Stimulated activated CD4-positive, alpha-beta T cell treated with anti-CD3 and anti-CD28 coated beads, TNF-alpha, amount 100 ng/mL, for 1 hour (primary cell): Measurements from ENCODE around the gene KCTD7.
A peak's percentile ranks its signal among the peaks of the same experiment; 100 is the strongest.
"Not testable (repeated sequence)": the region's sequence is repeated elsewhere in the genome, so short reads cannot be mapped to it uniquely, and the experiment has no call there.

Source experiments
- DNase-seq, 3 donors: peaks; one replicate each; pipeline ENCODE4 v3.0.0-alpha.2; 2020; ENCODE audit warnings: low read depth in 3 of 3, low spot score in 1 of 3

KCTD7 gene

GRCh38 chr7:66628361-66629221 is at the start of gene KCTD7:
KCTD7 (plus strand) TSS chr7:66628881; CDS start chr7:66629065, 184 bp downstream.
- DNase-seq: peak; percentile 83 to 87 (median 84)

DNA sequence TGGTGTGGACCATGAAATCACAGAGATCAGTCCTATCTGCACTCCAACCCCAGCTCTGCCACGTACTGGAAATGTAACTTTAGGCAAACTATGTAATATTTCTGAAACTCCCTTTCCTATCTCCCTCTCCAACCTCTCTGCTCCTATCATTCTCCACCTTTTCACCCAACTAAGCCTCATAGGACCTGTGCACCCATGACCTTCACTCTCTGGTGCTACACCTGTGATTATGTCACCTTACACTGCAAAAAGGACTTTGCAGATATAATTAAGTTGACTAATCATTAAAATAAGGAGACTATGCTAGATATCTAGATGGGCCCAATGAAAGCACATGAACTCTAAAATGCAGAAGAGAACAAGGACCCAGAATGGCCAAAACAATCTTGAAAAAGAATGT is 48.3 kb upstream of the KCTD7 start:
- DNase-seq: not testable (repeated sequence)

- DNase-seq: not testable (repeated sequence)
Measured at GRCh38 chr7:66582816-66583489, 45.7 kb upstream of the KCTD7 start.

- DNase-seq: no peak
Measured at GRCh38 chr7:66583490-66584110, 45.1 kb upstream of the KCTD7 start.

- no peak for DNase-seq
Measured at GRCh38 chr7:66586181-66586580, 42.5 kb upstream of the KCTD7 start.

DNA sequence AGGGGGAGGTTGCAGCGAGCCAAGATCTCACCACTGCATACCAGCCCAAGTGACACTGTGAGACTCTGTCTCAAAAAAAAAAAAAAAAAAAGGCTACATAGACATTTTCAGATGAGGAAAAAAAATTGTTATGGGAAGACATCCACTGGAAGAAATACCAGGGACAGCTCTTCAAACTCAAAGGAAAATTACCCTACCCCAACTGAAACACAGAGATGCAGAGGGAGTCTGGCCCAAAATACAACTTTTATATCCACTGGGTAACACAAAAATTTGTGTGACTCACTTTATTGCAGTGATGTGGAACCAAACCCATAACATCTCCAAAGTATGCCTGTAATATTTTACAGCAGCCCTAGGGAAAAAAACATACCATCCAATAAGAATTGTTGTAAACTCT is 40.5 kb upstream of the KCTD7 start:
- DNase-seq: not testable (repeated sequence)

DNA sequence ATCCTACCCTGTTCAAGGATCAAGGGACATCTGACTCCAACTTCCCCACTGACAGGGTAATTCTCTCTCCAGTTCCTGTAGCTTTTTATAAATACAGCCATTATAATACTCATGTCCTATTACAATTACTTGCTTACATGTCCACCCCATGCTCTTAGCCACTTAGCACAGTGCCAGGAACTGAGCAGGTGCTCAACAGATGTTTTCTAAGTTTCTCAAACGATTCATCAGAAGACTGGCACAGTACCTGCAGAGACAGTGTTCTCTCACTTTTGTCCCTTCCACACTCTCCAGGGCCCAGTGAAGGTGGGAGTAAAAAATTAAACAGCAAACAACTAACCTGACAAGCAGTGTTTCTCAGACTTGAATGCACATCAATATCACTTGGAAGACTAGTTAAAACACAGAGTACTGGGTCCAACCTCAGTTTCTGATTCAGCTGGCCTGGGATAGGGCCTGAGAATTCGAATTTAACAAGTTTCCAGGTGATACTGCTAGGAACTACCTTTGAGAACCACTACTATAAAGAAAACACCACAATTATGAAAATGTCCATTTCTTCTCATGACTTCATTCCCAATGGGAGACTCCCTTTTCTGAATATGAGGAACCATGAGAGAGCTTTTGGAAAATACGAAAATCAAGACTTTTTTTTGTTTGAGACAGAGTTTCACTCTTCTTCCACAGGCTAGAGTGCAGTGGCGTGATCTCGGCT is 39.7 kb upstream of the KCTD7 start:
- not testable (repeated sequence) for DNase-seq

- not testable (repeated sequence) for DNase-seq
Measured at GRCh38 chr7:66590302-66591057, 38.2 kb upstream of the KCTD7 start.

GRCh38 chr7:66591058-66591798 is 37.5 kb upstream of the KCTD7 start:
- DNase-seq: not testable (repeated sequence)

DNA sequence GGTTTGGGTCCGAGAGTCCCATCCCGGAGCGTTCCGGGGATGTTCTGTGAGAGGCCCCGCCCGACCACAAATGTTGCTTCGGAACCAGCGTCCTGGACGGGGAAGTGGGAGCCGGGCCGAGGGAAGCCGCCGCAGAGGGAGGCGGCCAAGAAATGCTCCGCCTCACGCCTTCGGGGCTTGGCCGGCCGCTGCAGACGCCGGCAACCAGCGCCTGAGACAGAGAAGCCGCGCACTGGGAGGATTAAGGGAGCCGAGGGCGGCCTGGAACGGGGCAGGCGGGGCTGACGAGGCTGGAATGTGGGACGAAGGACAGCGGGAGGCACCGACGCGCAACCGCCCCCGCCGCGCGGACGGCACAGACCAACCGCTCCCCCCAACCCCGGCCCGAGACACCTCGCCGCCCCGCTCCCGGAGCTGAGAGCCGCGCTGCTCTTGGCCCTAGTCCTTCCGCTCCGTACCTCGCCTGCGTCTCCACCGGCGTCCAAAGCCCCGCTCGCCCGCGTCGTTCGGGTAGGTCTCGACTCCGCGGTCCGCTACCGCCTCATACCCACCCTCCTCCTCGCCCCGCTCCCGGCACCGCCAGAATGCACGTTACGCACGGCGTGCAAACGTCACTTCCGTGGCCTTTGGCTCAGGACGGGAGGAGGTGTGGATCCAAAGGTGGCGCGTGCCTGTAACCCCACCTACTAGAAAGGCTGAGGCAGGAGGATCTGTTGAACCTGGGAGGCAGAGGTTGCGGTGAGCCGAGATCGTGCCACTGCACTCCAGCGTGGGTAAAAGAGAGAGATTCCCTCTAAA is 36.7 kb upstream of the KCTD7 start:
- DNase-seq: peak; percentile 59 to 81 (median 69)

GRCh38 chr7:66592597-66593146 is 36.0 kb upstream of the KCTD7 start:
- DNase-seq: not testable (repeated sequence)

GRCh38 chr7:66594082-66594481 is 34.6 kb upstream of the KCTD7 start:
- DNase-seq: not testable (repeated sequence)

GRCh38 chr7:66597461-66597860 is 31.2 kb upstream of the KCTD7 start:
- DNase-seq: no peak

GRCh38 chr7:66602159-66602558 is 26.5 kb upstream of the KCTD7 start:
- DNase-seq: no peak

- no peak for DNase-seq
Measured at GRCh38 chr7:66604198-66604597, 24.5 kb upstream of the KCTD7 start.

DNA sequence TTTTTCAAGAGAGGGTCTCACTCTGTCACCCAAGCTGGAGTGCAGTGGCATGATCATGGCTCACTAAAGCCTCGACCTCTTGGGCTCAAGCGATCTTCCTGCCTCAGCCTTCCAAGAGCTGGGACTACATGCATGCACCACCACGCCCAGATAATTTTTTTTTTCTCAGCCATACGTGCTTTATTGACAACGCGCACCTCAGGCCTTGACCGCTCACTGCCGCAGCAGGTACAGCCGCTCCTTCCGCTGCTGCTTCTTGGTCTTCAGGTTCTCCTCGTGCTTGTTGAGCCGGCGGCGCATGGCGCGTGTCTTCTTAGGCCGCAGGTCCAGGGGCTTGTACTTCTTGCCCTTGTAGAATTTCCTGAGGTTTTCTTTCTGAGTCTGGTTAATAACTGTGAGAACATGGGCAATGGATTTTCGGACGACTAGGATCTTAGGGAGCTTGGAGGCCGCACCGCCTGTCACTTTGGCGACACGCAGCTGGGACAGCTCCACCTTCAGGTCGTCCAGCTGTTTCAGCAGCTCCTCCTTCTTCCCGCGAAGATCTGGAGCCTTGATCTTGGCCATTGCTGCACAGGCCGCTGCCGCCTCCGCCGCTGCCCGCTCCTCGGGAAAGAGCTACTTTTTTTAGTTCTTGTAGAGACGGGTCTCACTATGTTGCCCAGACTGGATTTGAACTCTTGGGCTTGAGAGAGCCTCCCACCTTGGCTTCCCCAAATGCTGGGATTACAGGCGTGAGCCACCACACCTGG is 22.0 kb upstream of the KCTD7 start:
- not testable (repeated sequence) for DNase-seq

DNA sequence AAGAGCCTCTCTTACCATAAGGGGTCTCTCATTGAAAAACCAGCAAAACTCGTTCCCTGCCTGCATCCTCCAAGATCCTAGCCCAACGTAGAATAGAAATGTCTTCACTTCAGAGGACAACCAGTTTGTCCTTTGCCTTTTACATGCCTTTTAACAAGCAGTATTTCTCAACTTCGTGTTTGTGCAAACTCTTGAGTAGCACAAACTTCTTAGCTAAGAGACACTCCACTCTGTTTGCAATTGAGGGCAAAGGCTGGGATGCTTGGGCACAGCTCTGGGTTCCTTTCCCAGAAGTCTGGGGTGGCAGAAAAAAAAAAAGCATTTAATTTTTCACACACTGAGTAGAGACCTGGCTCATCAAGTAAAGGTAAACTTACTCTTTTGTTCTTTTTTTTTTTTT is 19.5 kb upstream of the KCTD7 start:
- DNase-seq: no peak

DNA sequence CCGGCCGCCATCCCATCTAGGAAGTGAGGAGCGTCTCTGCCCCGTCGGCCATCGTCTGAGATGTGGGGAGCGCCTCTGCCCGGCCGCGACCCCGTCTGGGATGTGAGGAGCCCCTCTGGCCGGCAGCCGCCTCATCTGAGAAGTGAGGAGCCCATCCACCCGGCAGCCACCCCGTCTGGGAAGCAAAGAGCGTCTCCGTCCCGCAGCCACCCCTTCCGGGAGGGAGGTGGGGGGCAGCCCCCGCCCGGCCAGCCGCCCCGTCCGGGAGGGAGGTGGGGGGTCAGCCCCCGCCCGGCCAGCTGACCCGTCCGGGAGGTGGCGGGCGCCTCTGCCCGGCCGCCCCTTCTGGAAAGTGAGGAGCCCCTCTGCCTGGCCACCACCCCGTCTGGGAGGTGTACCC is 14.1 kb upstream of the KCTD7 start:
- not testable (repeated sequence) for DNase-seq
